ENCODE measurements around the gene GTF3C2.

- TF ChIP-seq NFATC3 (CRISPR knock-in tag; IDR thresholded peaks at IDR 0.05) = peak; percentile 92
- peak in 1 of 2 experiments; percentile 92; a peak in 2 of 4 replicates for TF ChIP-seq POLR2A (IDR thresholded peaks at IDR 0.05; ENCODE audit: insufficient read depth in 1 of 2, low read depth in 2 of 2, low read length in 2 of 2)
- TF ChIP-seq EZH2 (conservative IDR thresholded peaks at IDR 0.05; ENCODE audit: low read depth, low read length) = no peak
- peak; percentile 90 for TF ChIP-seq MAX (IDR thresholded peaks at IDR 0.05)
- peak; percentile 84 for TF ChIP-seq HDAC2 (CRISPR knock-in tag; IDR thresholded peaks at IDR 0.05)
- peak; percentile 99 for TF ChIP-seq ZBTB7A (CRISPR knock-in tag; IDR thresholded peaks at IDR 0.05)
- TF ChIP-seq RFX1 (IDR thresholded peaks at IDR 0.05) = no peak
- TF ChIP-seq FOXA1 (IDR thresholded peaks at IDR 0.05) = no peak
- TF ChIP-seq FOXA1 (CRISPR knock-in tag; IDR thresholded peaks at IDR 0.05) = peak; percentile 38
- peak; percentile 100 for TF ChIP-seq CTCF (CRISPR knock-in tag; IDR thresholded peaks at IDR 0.05)
- TF ChIP-seq, protein P1, sequence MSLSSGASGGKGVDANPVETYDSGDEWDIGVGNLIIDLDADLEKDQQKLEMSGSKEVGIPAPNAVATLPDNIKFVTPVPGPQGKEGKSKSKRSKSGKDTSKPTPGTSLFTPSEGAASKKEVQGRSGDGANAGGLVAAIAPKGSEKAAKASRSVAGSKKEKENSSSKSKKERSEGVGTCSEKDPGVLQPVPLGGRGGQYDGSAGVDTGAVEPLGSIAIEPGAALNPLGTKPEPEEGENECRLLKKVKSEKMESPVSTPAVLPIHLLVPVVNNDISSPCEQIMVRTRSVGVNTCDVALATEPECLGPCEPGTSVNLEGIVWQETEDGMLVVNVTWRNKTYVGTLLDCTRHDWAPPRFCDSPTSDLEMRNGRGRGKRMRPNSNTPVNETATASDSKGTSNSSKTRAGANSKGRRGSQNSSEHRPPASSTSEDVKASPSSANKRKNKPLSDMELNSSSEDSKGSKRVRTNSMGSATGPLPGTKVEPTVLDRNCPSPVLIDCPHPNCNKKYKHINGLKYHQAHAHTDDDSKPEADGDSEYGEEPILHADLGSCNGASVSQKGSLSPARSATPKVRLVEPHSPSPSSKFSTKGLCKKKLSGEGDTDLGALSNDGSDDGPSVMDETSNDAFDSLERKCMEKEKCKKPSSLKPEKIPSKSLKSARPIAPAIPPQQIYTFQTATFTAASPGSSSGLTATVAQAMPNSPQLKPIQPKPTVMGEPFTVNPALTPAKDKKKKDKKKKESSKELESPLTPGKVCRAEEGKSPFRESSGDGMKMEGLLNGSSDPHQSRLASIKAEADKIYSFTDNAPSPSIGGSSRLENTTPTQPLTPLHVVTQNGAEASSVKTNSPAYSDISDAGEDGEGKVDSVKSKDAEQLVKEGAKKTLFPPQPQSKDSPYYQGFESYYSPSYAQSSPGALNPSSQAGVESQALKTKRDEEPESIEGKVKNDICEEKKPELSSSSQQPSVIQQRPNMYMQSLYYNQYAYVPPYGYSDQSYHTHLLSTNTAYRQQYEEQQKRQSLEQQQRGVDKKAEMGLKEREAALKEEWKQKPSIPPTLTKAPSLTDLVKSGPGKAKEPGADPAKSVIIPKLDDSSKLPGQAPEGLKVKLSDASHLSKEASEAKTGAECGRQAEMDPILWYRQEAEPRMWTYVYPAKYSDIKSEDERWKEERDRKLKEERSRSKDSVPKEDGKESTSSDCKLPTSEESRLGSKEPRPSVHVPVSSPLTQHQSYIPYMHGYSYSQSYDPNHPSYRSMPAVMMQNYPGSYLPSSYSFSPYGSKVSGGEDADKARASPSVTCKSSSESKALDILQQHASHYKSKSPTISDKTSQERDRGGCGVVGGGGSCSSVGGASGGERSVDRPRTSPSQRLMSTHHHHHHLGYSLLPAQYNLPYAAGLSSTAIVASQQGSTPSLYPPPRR (CRISPR knock-in tag; IDR thresholded peaks at IDR 0.05; ENCODE audit: borderline replicate concordance) = peak; percentile 53
- TF ChIP-seq IRF2 (CRISPR knock-in tag; IDR thresholded peaks at IDR 0.05) = peak; percentile 99
- TF ChIP-seq, protein P2, sequence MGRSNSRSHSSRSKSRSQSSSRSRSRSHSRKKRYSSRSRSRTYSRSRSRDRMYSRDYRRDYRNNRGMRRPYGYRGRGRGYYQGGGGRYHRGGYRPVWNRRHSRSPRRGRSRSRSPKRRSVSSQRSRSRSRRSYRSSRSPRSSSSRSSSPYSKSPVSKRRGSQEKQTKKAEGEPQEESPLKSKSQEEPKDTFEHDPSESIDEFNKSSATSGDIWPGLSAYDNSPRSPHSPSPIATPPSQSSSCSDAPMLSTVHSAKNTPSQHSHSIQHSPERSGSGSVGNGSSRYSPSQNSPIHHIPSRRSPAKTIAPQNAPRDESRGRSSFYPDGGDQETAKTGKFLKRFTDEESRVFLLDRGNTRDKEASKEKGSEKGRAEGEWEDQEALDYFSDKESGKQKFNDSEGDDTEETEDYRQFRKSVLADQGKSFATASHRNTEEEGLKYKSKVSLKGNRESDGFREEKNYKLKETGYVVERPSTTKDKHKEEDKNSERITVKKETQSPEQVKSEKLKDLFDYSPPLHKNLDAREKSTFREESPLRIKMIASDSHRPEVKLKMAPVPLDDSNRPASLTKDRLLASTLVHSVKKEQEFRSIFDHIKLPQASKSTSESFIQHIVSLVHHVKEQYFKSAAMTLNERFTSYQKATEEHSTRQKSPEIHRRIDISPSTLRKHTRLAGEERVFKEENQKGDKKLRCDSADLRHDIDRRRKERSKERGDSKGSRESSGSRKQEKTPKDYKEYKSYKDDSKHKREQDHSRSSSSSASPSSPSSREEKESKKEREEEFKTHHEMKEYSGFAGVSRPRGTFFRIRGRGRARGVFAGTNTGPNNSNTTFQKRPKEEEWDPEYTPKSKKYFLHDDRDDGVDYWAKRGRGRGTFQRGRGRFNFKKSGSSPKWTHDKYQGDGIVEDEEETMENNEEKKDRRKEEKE (IDR thresholded peaks at IDR 0.05) = no peak
- no peak for TF ChIP-seq ADNP (CRISPR knock-in tag; IDR thresholded peaks at IDR 0.05)
These were observed 13.7 kb upstream of the GTF3C2 start, which contains the start of the genes EIF2B4 and SNX17 for GRCh38 chr2:27370026-27370815.
